Esophagus mucosa (tissue), 1 donor: Measurements from ENCODE around the gene WNK1. TPM values are rescaled to one million over a fixed set of nuclear protein-coding genes. Genes with fewer than 3 reads are reported as not detected.
"Not testable (repeated sequence)": the region's sequence is repeated elsewhere in the genome, so short reads cannot be mapped to it uniquely, and the experiment has no call there.

Experiments used
- ATAC-seq: fragments of 200-7000 bp; cut with Tn5 transposase; one replicate; pipeline ENCODE4 v1.9.1; 2020
- total RNA-seq: library from RNA; stranded (reverse); gene quantifications from one replicate; pipeline ENCODE4 v1.2.4, GENCODE V29; 2023
- donor health status: DM: yes; HTN: yes; CAD: no.

The WNK1 gene
- total RNA-seq, 1 donor from 2014 or later: 157 TPM

DNA sequence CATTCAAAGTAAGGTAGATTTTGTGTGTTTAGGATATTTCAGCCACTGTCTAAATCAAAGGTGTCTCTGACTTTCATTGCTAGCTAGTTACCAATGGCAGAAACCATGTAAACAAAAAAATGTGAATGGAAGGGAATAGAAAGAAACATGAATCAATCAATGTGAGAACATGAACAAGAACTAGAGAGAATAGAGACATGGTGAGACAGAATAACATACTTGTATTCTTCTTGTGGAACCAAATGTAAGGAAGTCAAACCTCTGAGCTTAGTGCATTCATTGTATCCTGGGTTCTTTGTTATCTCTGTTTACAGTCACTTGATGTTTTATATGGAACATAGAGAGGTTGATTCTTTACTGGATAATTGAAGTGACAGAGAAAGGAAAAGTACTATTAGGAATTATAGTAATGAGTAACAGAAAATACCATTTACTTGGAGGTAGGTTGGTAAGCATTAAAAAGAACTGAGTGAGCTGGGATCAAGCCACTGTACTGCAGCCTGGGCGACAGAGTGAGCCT lies 2.6 kb upstream of the WNK1 start:
- no peak for ATAC-seq

- ATAC-seq: no peak
Observed at GRCh38 chr12:750366-751191, 1.8 kb upstream of the WNK1 start.

- ATAC-seq: peak; percentile 50
Observed at GRCh38 chr12:751192-751998, 984 bp upstream of the WNK1 start.

- peak; percentile 77 for ATAC-seq
Observed at GRCh38 chr12:752695-753610, 574 bp downstream of the WNK1 start.

- peak; percentile 16 for ATAC-seq
Observed at GRCh38 chr12:753611-754472, 1.5 kb downstream of the WNK1 start.

DNA sequence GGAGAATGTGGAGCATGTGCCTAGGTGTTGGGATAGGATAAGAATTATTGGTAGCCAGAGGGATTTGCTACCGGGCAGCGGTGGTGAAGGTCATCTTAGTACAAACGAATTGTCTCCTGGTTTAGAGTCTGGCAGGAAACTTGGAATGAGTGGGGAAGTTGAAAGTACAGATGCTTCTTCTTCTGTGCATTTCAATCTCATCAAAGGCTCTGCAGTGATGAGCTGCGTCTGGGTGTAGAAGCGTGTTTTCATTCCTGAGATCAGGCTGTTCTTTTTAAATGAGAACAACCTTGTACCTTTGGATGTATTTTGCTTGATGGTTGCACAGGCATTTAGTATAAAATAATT lies 2.1 kb downstream of the WNK1 start:
- ATAC-seq: no peak

DNA sequence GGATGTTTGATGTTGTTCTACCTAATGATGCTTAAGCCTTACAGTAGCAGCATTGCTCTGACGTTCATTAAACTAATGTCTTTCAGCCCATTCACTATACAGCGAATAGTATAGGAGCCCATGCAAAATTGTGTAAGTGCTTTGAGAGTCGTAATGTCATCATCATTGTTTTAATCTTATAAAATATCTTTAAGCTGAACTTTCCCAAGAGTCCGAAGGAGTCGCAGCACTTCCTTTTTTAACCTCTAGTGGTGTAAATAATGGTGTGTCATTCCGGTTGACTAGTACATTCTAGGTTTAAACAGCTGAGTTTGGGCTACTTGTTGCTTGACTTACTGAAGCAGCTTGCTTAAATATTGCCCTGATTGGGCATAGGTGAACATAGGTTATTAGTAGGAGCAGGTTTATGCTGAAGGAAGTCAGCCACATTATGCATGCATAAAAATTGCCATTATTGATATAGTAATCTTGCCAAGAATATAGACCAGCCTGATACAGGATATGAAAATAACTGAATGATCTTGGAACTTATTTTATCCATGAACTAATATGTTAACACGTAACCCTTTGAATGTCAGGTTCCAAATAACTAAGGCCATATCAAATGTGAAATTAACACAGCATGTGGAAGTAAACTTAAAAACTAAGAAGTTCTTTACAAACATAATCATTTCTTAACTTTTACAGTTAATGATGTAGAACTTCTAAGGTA lies 2.6 kb downstream of the WNK1 start:
- ATAC-seq: no peak

- no peak for ATAC-seq
Observed at GRCh38 chr12:759628-760027, 7.2 kb downstream of the WNK1 start.

DNA sequence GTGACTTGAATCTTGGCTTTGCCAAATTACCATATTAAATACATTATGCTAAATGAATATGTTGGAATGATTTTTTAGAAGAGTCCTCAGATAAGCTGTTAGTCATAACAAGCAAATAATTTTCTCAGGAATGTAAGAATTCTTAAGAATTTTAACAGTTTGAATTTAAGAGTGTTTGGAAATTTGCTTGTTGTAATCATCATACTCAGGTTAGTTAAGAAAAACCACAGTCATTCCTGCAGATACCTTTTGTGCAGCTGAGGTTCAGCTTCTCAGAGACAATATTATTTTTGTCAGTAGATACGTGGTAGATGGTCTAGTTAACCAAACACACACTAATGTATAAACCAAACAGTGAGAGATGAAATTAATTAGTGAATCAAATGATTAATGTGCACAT lies 8.9 kb downstream of the WNK1 start:
- no peak for ATAC-seq

GRCh38 chr12:765840-766239 lies 13.5 kb downstream of the WNK1 start:
- no peak for ATAC-seq

- no peak for ATAC-seq
Observed at GRCh38 chr12:768434-768833, 16.1 kb downstream of the WNK1 start.

- ATAC-seq: no peak
Observed at GRCh38 chr12:770479-770878, 18.1 kb downstream of the WNK1 start.

GRCh38 chr12:772056-772697 lies 19.8 kb downstream of the WNK1 start:
- no peak for ATAC-seq

GRCh38 chr12:774051-774614 lies 21.8 kb downstream of the WNK1 start:
- ATAC-seq: no peak

DNA sequence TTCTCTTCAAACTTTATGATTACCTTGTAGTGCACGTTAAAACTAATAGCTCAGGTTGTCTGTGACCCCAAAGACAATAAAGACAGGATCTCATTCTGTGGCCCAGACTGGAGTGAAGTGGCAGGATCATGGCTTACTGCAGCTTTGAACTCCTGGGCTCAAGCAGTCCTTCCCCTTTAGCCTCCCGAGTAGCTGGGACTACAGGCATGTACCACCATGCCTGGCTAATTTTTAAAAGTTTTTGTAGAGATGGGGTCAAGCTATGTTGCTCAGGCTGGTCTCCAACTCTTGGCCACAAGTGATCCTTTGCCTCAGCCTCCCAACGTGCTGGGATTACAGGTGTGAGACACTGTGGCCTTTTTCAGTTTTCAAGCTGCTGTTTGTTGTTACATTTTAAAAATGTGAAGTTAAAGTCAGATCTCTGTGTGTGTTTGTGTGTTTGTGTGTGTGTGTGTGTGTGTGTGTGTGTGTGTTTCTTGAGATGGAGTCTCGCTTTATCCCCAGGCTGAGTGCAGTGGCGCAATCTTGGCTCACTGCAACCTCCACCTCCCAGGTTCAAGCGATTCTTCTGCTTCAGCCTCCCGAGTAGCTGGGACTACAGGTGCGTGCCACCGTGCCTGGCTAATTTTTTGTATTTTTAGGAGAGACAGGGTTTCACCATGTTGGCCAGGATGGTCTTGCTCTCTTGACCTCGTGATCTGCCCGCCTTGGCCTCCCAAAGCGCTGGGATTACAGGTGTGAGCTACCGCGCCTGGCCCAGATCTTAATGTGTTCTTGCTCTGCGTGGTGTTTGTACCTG lies 23.8 kb downstream of the WNK1 start:
- ATAC-seq: not testable (repeated sequence)

DNA sequence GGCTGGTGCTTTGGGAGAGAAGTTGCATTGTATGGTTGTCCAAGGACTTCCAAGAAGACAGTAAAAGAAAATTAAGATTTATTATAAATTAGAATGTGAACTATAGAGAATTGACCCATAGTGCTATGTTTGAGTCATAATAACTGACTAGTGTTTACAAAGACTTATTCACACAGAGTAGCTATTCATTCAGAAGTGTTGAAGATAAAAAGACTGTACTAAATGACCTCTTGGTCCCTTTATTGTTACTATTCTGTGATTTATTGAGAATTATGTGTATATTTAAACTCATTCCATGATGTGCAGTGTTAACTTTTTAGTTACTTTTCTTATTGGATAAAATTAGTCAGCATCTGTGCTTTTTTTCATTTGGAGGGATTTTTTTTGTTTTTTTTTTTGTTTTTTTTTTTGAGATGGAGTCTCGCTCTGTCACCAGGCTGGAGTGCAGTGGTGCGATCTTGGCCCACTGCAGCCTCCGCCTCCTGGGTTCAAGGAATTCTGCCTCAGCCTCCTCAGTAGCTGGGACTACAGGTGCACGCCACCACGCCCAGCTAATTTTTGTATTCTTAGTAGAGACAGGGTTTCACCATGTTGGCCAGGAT lies 24.5 kb downstream of the WNK1 start:
- not testable (repeated sequence) for ATAC-seq

GRCh38 chr12:777550-778047 lies 25.2 kb downstream of the WNK1 start:
- no peak for ATAC-seq

GRCh38 chr12:778615-779014 lies 26.2 kb downstream of the WNK1 start:
- no peak for ATAC-seq
